Psoas muscle (tissue), 8 donors: ENCODE data around the gene TCF7L2. TPM values are rescaled to one million over a fixed set of nuclear protein-coding genes. Genes with fewer than 3 reads are reported as not detected.

Source experiments
- ATAC-seq, 4 donors: fragments of 200-7000 bp; cut with Tn5 transposase; one replicate each; pipeline ENCODE4 v1.9.1; 2020; ENCODE audit warnings: moderate library complexity in 3 of 4, mild to moderate bottlenecking in 2 of 4
- DNase-seq, 2 donors: peaks; one replicate each; pipeline ENCODE4 v3.0.0-alpha.2; 2020
- H3K27ac ChIP-seq: fragments of 200-600 bp; one replicate; pipeline ENCODE4 v1.8.0; 2022
- H3K27me3 ChIP-seq, 3 donors: fragments of 200-600 bp in 1 of 3; one replicate each; pipeline versions ENCODE4 v1.6.1 to v1.8.0; 2013 to 2022; ENCODE audit warnings: low read length in 2 of 3, mild to moderate bottlenecking in 2 of 3, moderate library complexity in 1 of 3; ENCODE audit not compliant: insufficient read depth in 3 of 3
- H3K36me3 ChIP-seq, 2 donors: fragments of 200-600 bp in 1 of 2; one replicate each; pipeline versions ENCODE4 v1.6.1 to v1.8.0; 2013 to 2022; ENCODE audit warnings: low read depth in 1 of 2, mild to moderate bottlenecking in 1 of 2, moderate library complexity in 1 of 2; ENCODE audit not compliant: insufficient read depth in 1 of 2
- H3K4me1 ChIP-seq: fragments of 200-600 bp; one replicate; pipeline ENCODE4 v1.8.0; 2022
- H3K4me3 ChIP-seq: fragments of 200-600 bp; one replicate; pipeline ENCODE4 v1.8.0; 2022; ENCODE audit warnings: mild to moderate bottlenecking
- H3K9me3 ChIP-seq: fragments of 200-600 bp; one replicate; pipeline ENCODE4 v1.8.0; 2022
- CTCF ChIP-seq: fragments of 200-600 bp; IDR thresholded peaks from one replicate; pipeline ENCODE4 v1.8.0; 2022; ENCODE audit warnings: antibody characterized with exemption
- WGBS, 3 donors: extraction: QIAGEN DNeasy Blood & Tissue Kit; methylation state at CpG; one replicate each; pipeline versions ENCODE4 v1.1.6 to v1.1.7; 2013; 5-methylcytosine and 5-hydroxymethylcytosine counted together
- intact Hi-C, 2 donors: fragments of 100-400 bp; cut with DNase I; formaldehyde crosslinking; loops; one replicate each; pipeline versions ENCODE4 v1.11.0 to v1.14.2; 2022
- polyA plus RNA-seq, 3 donors: library from polyadenylated mRNA; stranded (reverse); fragments of 200-250 nt; gene quantifications; one replicate each; pipeline ENCODE4 v1.2.3, GENCODE V29; 2013
- total RNA-seq, 4 donors: library from RNA; stranded (reverse); fragmentation: NEBNext Ultra II Directional in 2 of 4; extraction: Animal tissue kit (Norgen Biotek cat#: 25700) in 2 of 4; gene quantifications; one replicate each; pipeline versions ENCODE4 v1.2.1 to v1.2.4, GENCODE V29; 2021 to 2023
- donor health status: healthy with polysubstance abuse.
- donor health status: DM: no; HTN: no; CAD: no; lungs with moderate emphysema.
- donor health status: Bipolar disorder and iron deficiency.
- donor health status: healthy.
- donor health status: DM: yes; HTN: yes; CAD: no.
- donor health status: DM: no; HTN: no; CAD: no.
- donor health status: DM: no; HTN: no; CAD: no.
- donor health status: DM: yes; HTN: yes; CAD: no.

Gene TCF7L2
- total and polyA plus RNA-seq, 7 donors: 1.8 to 8.5 (median 4.3) TPM

DNA sequence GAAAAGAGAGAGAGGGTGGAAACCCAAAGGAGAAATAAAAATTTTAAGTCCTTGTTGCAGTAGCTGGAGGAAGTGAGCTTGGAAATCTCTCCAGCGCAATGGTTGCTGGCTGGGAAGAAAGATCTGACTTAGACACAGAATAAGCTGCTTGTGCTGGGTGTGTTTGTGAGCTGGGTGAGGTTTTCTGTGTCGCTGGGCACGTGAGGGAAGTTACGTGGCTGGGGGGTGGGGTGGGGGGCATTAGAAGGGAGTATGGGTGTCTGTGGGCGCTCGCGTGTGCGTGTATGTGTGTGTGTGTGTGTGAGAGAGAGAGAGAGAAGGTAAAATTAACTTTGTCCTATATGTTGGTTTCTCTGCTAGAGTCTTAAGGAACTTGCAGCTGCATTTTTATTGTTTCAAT, 11.6 kb downstream of the TCF7L2 start:
- ATAC-seq: no peak
- H3K9me3 ChIP-seq: no peaks in the 10 kb centered on the region
- no peaks in the 10 kb centered on the region for H3K27me3 ChIP-seq
- peaks cover 37% of the 10 kb centered on the region for H3K4me1 ChIP-seq
- intact Hi-C loops: no loop called here
- no peaks in the 10 kb centered on the region for H3K36me3 ChIP-seq
- TF ChIP-seq CTCF: no peak
- no peak for DNase-seq
- no peak overlapping the region for H3K4me3 ChIP-seq
- no peak overlapping the region for H3K27ac ChIP-seq
- 80 to 84% (median 82%) methylated on average over 8 of the region's 8 CpGs for WGBS, 3 donors

DNA sequence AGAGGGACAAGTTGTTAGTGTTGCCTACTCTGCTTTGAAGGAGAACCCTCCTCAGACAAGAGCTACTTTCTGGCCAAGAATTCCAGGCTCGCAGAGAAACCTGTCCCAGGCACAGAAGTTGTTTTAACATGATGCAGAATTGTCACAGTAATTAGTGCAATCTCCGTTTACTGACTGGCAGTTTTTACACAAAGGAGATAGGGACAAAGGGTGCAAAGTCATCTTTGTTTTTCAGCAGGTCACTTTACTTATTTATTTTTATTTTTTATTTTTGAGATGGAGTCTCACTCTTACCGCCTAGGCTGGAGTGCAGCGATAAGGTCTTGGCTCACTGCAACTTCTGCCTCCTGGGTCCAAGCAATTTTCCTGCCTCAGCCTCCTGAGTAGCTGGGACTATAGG, 12.3 kb downstream of the TCF7L2 start:
- no peaks in the 10 kb centered on the region for H3K9me3 ChIP-seq
- peaks cover 39% of the 10 kb centered on the region for H3K4me1 ChIP-seq
- H3K36me3 ChIP-seq: no peaks in the 10 kb centered on the region
- 68 to 74% (median 74%) methylated on average over 4 of the region's 4 CpGs for WGBS, 3 donors
- H3K4me3 ChIP-seq: no peak overlapping the region
- no peaks in the 10 kb centered on the region for H3K27me3 ChIP-seq
- DNase-seq: no peak
- no peak for ATAC-seq
- intact Hi-C loops: no loop called here
- TF ChIP-seq CTCF: no peak
- H3K27ac ChIP-seq: no peak overlapping the region

DNA sequence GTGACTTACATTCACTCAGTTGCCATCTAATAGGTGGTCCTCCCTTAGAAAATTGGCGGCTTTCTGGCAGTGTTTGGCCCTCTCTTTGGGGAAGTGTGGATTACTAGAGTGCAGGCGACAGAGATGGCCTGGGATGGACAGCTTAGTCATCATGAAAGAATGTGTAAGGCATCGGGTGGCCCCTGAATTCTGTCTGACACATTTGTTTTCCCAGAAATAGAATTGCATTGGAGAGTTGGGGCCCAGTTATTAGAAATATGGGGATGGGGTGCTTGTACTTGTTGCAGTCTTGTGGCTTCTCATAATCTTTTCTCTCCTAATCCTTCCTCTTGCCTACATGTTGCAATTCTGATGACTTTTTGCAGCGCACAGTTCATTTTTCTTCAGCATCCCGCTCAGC, 13.8 kb downstream of the TCF7L2 start:
- no peak for TF ChIP-seq CTCF
- H3K4me3 ChIP-seq: no peak overlapping the region
- peaks cover 0 to 5% of the 10 kb centered on the region in 2 donors for H3K36me3 ChIP-seq
- intact Hi-C loops: no loop called here
- ATAC-seq (peak; percentile 36 to 49 (median 44)), DNase-seq (no peak)
- H3K9me3 ChIP-seq: no peaks in the 10 kb centered on the region
- no peaks in the 10 kb centered on the region for H3K27me3 ChIP-seq
- H3K27ac ChIP-seq: no peak overlapping the region
- peaks cover 34% of the 10 kb centered on the region for H3K4me1 ChIP-seq
- WGBS, 3 donors: 57 to 63% (median 60%) methylated on average over 5 of the region's 5 CpGs

GRCh38 chr10:112964482-112964881, 14.4 kb downstream of the TCF7L2 start:
- ATAC-seq (no peak), DNase-seq (no peak)
- Histone ChIP-seq H3K27me3 (no peaks in the 10 kb centered on the region), H3K9me3 (no peaks in the 10 kb centered on the region), H3K4me3 (no peak overlapping the region), H3K36me3 (peaks cover 0 to 6% of the 10 kb centered on the region in 2 donors), H3K4me1 (peaks cover 34% of the 10 kb centered on the region), H3K27ac (no peak overlapping the region)
- intact Hi-C loops: no loop called here
- no peak for TF ChIP-seq CTCF
- WGBS, 3 donors: 82 to 94% (median 89%) methylated on average over 6 of the region's 6 CpGs

GRCh38 chr10:112966194-112966855, 16.3 kb downstream of the TCF7L2 start:
- ATAC-seq (peak; percentile 47 to 83 (median 60)), DNase-seq (no peak)
- no peak for TF ChIP-seq CTCF
- no peaks in the 10 kb centered on the region for H3K27me3 ChIP-seq
- peak overlapping the region; percentile 64 for H3K27ac ChIP-seq
- intact Hi-C loops: no loop called here
- peaks cover 32% of the 10 kb centered on the region for H3K4me1 ChIP-seq
- no peak overlapping the region for H3K4me3 ChIP-seq
- H3K36me3 ChIP-seq: peaks cover 0 to 6% of the 10 kb centered on the region in 2 donors
- no peaks in the 10 kb centered on the region for H3K9me3 ChIP-seq
- WGBS, 3 donors: 51 to 53% (median 53%) methylated on average over 9 of the region's 9 CpGs
